Suprapubic skin (tissue), 4 donors: ENCODE data around the gene DCLRE1A.

Experiments
- EP300 ChIP-seq: sonication (generic); formaldehyde crosslinking; IDR thresholded peaks from one replicate; pipeline ENCODE4 v1.6.1; 2017; ENCODE audit warnings: antibody characterized with exemption
- POLR2A ChIP-seq, 2 donors: fragments of 450-650 bp; IDR thresholded peaks; one replicate each; pipeline ENCODE4 v1.6.1; 2017; ENCODE audit warnings: antibody characterized with exemption in 2 of 2, mild to moderate bottlenecking in 2 of 2, moderate library complexity in 2 of 2
- POLR2AphosphoS5 ChIP-seq, 3 donors: sonication (generic); formaldehyde crosslinking; IDR thresholded peaks; one replicate each; pipeline ENCODE4 v1.6.1; 2017; ENCODE audit warnings: antibody characterized with exemption in 3 of 3
- TF ChIP-seq, protein P1 (sequence below), 2 donors: fragments of 200-600 bp in 1 of 2; fragments of 450-650 bp in 1 of 2; sonication (generic) in 1 of 2; IDR thresholded peaks; one replicate each; pipeline ENCODE4 v1.5.1; 2016 to 2019; ENCODE audit warnings: antibody characterized with exemption in 2 of 2, mild to moderate bottlenecking in 1 of 2, moderate library complexity in 1 of 2

DNA sequence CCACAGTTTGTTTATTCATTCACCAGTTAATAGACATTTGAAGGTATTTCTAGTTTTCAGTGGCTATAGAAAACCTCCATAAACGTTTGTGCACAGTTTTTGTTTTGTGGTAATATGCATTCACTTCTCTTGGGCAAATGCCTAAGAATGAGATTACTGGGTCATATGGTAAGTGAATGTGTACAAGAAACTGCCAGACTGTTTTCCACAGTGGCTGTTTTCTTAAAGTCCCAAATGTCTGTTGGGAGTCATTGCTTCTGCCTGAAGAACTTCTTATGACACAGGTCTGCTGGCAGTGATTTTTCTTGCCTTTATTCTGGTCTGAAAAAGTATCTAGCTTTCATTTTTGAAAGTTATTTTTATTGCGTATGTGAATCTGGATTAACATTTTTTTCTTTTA lies 36.0 kb upstream of the DCLRE1A start:
- TF ChIP-seq, protein P1, sequence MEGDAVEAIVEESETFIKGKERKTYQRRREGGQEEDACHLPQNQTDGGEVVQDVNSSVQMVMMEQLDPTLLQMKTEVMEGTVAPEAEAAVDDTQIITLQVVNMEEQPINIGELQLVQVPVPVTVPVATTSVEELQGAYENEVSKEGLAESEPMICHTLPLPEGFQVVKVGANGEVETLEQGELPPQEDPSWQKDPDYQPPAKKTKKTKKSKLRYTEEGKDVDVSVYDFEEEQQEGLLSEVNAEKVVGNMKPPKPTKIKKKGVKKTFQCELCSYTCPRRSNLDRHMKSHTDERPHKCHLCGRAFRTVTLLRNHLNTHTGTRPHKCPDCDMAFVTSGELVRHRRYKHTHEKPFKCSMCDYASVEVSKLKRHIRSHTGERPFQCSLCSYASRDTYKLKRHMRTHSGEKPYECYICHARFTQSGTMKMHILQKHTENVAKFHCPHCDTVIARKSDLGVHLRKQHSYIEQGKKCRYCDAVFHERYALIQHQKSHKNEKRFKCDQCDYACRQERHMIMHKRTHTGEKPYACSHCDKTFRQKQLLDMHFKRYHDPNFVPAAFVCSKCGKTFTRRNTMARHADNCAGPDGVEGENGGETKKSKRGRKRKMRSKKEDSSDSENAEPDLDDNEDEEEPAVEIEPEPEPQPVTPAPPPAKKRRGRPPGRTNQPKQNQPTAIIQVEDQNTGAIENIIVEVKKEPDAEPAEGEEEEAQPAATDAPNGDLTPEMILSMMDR (IDR thresholded peaks at IDR 0.05), result no peak
- TF ChIP-seq POLR2A (IDR thresholded peaks at IDR 0.05), result no peak
- no peak for TF ChIP-seq EP300
- no peak for TF ChIP-seq POLR2AphosphoS5 (IDR thresholded peaks at IDR 0.05)
